Activated T-cell treated with anti-CD3 and anti-CD28 coated beads for 4 hours (primary cell): ENCODE results near the gene C2CD2.
"Not testable (repeated sequence)": the region's sequence is repeated elsewhere in the genome, so short reads cannot be mapped to it uniquely, and the experiment has no call there.

Experiments used
- DNase-seq: peaks from one replicate; pipeline ENCODE4 v3.0.0-alpha.2; 2020

The C2CD2 gene

GRCh38 chr21:41973861-41974751, 20.3 kb upstream of the C2CD2 start:
- DNase-seq: no peak

GRCh38 chr21:41973427-41973831, 19.6 kb upstream of the C2CD2 start:
- DNase-seq: no peak

- no peak for DNase-seq
Observed at GRCh38 chr21:41972511-41973205, 18.8 kb upstream of the C2CD2 start.

- no peak for DNase-seq
Observed at GRCh38 chr21:41971891-41972290, 18.1 kb upstream of the C2CD2 start.

- DNase-seq: no peak
Observed at GRCh38 chr21:41970751-41971653, 17.2 kb upstream of the C2CD2 start.

GRCh38 chr21:41970106-41970391, 16.2 kb upstream of the C2CD2 start:
- DNase-seq: no peak

GRCh38 chr21:41967708-41968107, 13.9 kb upstream of the C2CD2 start:
- no peak for DNase-seq

- no peak for DNase-seq
Observed at GRCh38 chr21:41966872-41967621, 13.2 kb upstream of the C2CD2 start.

- no peak for DNase-seq
Observed at GRCh38 chr21:41966041-41966833, 12.4 kb upstream of the C2CD2 start.

GRCh38 chr21:41965461-41966013, 11.7 kb upstream of the C2CD2 start:
- DNase-seq: no peak

GRCh38 chr21:41965045-41965444, 11.2 kb upstream of the C2CD2 start:
- no peak for DNase-seq

GRCh38 chr21:41964171-41964570, 10.4 kb upstream of the C2CD2 start:
- no peak for DNase-seq

GRCh38 chr21:41962425-41962966, 8.7 kb upstream of the C2CD2 start:
- DNase-seq: no peak

- DNase-seq: no peak
Observed at GRCh38 chr21:41961753-41962152, 7.9 kb upstream of the C2CD2 start.

GRCh38 chr21:41961282-41961701, 7.5 kb upstream of the C2CD2 start:
- DNase-seq: no peak

- DNase-seq: no peak
Observed at GRCh38 chr21:41960386-41960785, 6.6 kb upstream of the C2CD2 start.

- not testable (repeated sequence) for DNase-seq
Observed at GRCh38 chr21:41959697-41960096, 5.9 kb upstream of the C2CD2 start.

GRCh38 chr21:41958886-41959563, 5.2 kb upstream of the C2CD2 start:
- DNase-seq: no peak

GRCh38 chr21:41957991-41958766, 4.4 kb upstream of the C2CD2 start:
- DNase-seq: no peak
